T-helper 17 cell (primary cell): Measurements from ENCODE around the gene SYNGR1. TPM values are rescaled to one million over a fixed set of nuclear protein-coding genes. Genes with fewer than 3 reads are reported as not detected.
A peak's percentile ranks its signal among the peaks of the same experiment; 100 is the strongest.
"Not testable (repeated sequence)": the region's sequence is repeated elsewhere in the genome, so short reads cannot be mapped to it uniquely, and the experiment has no call there.

Experiments
- ATAC-seq: fragments of 150-1000 bp; cut with Tn5 transposase; 2 replicates; pipeline ENCODE4 v1.10.0; 2021; ENCODE audit warnings: mild to moderate bottlenecking, moderate library complexity
- DNase-seq, 3 donors: peaks; one replicate each; pipeline versions ENCODE4 v3.0.0 to v3.0.0-alpha.2; 2020 to 2021
- H3K9me3 ChIP-seq: one replicate; pipeline ENCODE4 v1.7.0; 2013; ENCODE audit warnings: low read length, mild to moderate bottlenecking; ENCODE audit not compliant: control insufficient read depth, poor library complexity, severe bottlenecking
- H3K27ac Mint-ChIP-seq: one replicate; pipeline ENCODE4 v1.8.0; 2022; ENCODE audit warnings: mild to moderate bottlenecking, moderate library complexity, mixed read lengths
- H3K27me3 Mint-ChIP-seq: one replicate; pipeline ENCODE4 v1.8.0; 2022; ENCODE audit warnings: mixed read lengths
- H3K36me3 Mint-ChIP-seq: one replicate; pipeline ENCODE4 v1.8.0; 2022; ENCODE audit warnings: low read depth, mixed read lengths
- H3K4me1 Mint-ChIP-seq: one replicate; pipeline ENCODE4 v1.8.0; 2022; ENCODE audit warnings: mild to moderate bottlenecking, mixed read lengths
- H3K4me3 Mint-ChIP-seq: one replicate; pipeline ENCODE4 v1.8.0; 2022; ENCODE audit warnings: mild to moderate bottlenecking, moderate library complexity, mixed read lengths
- total RNA-seq, 4 donors: library from RNA in 2 of 4; stranded (reverse) in 2 of 4; gene quantifications; one replicate each; pipeline ENCODE4 v1.2.3 and lab custom pipeline; 2022 to 2026

SYNGR1 gene
- total RNA-seq, 2 donors from 2014 or later: 0.47 to 1.1 TPM

DNA sequence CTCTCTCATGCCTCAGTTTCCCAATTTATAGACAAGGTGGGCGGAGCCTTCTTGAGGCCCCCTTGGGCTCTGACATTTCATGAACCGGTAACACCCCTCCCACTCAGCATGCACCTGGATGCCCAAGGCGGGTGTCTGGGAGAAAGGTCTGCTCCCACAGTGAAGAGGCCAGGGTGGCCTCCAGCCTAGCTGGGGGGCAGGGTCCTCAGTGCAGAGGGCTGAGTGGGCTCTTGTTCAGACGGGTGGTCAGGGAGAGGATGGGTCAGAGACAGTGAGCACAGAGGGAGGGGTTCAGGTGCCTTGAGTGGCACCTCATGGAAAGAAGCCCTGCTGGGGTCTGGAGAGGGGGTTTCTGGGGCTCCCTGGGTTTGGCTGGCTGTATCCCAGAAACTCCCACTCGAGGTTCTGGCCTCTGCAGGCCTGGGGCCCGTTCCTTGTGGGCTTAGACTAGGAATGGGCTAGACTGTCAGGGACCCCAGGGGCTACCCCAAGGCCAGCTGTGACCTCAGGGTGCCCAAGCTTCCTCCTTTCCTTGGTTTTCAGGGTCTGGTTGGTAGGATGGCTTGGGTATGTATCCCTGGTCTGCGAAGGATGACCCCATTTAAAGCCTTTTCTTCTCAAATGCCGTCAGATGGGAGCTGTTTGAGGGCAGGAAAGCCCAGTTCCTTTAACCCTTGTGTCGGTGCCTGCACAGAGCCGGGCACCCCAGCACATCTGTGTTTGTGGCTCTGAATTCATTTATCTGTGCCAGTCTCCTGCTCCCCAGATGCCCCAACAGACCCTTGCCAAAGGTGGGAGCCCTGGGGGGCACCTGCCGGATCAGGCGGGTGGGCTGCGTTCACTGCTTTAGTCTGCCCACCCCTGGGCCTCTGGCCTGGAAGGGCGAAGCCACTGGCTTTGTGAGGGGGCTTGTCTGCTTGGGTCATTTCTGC is 1.2 kb downstream of the SYNGR1 start:
- H3K27me3 Mint-ChIP-seq: peaks cover 32% of the 10 kb centered on the region
- DNase-seq: no peak
- H3K4me1 Mint-ChIP-seq: peaks cover 4% of the 10 kb centered on the region
- peak overlapping the region; percentile 79 for H3K4me3 Mint-ChIP-seq
- no peak overlapping the region for H3K27ac Mint-ChIP-seq
- ATAC-seq: no peak
- no peaks in the 10 kb centered on the region for H3K36me3 Mint-ChIP-seq
- H3K9me3 ChIP-seq: no peaks in the 10 kb centered on the region

GRCh38 chr22:39351689-39352214 is 2.0 kb downstream of the SYNGR1 start:
- H3K9me3 ChIP-seq: no peaks in the 10 kb centered on the region
- H3K4me3 Mint-ChIP-seq: no peak overlapping the region
- no peak for DNase-seq
- no peak overlapping the region for H3K27ac Mint-ChIP-seq
- peaks cover 30% of the 10 kb centered on the region for H3K27me3 Mint-ChIP-seq
- peak; percentile 35 for ATAC-seq
- H3K4me1 Mint-ChIP-seq: peaks cover 4% of the 10 kb centered on the region
- H3K36me3 Mint-ChIP-seq: peaks cover 2% of the 10 kb centered on the region

GRCh38 chr22:39352306-39352891 is 2.6 kb downstream of the SYNGR1 start:
- Mint-ChIP-seq H3K27me3 (peaks cover 30% of the 10 kb centered on the region), H3K36me3 (peaks cover 2% of the 10 kb centered on the region), H3K27ac (no peak overlapping the region), H3K4me3 (no peak overlapping the region), H3K4me1 (peaks cover 4% of the 10 kb centered on the region)
- ATAC-seq (no peak), DNase-seq (no peak)
- H3K9me3 ChIP-seq: no peaks in the 10 kb centered on the region

DNA sequence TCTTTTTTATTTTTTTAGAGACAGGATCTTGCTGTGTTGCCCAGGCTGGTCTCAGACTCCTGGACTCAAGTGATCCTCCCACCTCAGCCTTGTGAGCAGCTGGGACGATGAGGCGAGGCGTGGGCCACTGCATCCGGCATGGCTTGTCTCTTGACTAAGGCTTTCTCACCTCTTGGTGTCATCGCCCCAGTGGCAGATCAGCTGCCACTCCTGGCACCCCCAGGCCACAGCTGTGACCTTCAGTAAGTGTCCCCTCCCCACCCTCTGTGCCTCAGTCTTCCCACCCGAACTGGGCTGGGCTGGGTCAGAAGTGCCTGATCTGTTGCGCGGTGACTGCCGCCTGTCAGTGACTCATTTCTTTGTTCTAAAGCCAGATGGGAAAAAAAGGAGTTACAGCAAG is 3.6 kb downstream of the SYNGR1 start:
- peaks cover 4% of the 10 kb centered on the region for H3K4me1 Mint-ChIP-seq
- ATAC-seq (no peak), DNase-seq (no peak)
- H3K27ac Mint-ChIP-seq: no peak overlapping the region
- H3K4me3 Mint-ChIP-seq: no peak overlapping the region
- H3K36me3 Mint-ChIP-seq: peaks cover 2% of the 10 kb centered on the region
- peaks cover 30% of the 10 kb centered on the region for H3K27me3 Mint-ChIP-seq
- no peaks in the 10 kb centered on the region for H3K9me3 ChIP-seq

GRCh38 chr22:39355080-39355479 is 5.3 kb downstream of the SYNGR1 start:
- H3K9me3 ChIP-seq: no peaks in the 10 kb centered on the region
- H3K4me1 Mint-ChIP-seq: no peaks in the 10 kb centered on the region
- H3K4me3 Mint-ChIP-seq: no peak overlapping the region
- H3K27ac Mint-ChIP-seq: no peak overlapping the region
- DNase-seq (no peak), ATAC-seq (no peak)
- peaks cover 2% of the 10 kb centered on the region for H3K36me3 Mint-ChIP-seq
- peaks cover 22% of the 10 kb centered on the region for H3K27me3 Mint-ChIP-seq

- not testable (repeated sequence) for ATAC-seq, H3K4me1 Mint-ChIP-seq, H3K36me3 Mint-ChIP-seq, H3K4me3 Mint-ChIP-seq, H3K27ac Mint-ChIP-seq, DNase-seq, H3K9me3 ChIP-seq
- H3K27me3 Mint-ChIP-seq: peaks cover 17% of the 10 kb centered on the region
Measured at GRCh38 chr22:39355805-39356204, 6.0 kb downstream of the SYNGR1 start.

DNA sequence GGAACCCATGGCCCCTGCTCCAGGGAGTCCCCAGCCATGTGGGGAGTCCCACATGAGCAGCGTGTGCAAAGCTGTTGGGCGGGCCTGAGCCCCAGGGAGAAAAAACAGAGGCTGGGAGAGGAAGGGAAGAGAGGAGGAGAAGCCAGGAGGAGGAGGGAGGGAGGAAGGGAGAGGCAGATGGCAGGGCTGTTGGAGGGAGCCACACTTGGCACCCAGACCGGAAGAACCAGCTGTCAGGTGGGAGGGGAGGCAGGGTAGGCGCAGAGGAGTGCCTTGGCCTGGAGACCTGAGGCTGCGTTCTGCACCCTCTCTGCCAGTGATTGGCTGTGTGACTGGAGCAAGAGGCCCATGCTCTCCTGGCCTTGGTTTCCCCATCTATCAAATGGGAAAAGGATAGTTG is 6.7 kb downstream of the SYNGR1 start:
- H3K4me1 Mint-ChIP-seq: no peaks in the 10 kb centered on the region
- no peaks in the 10 kb centered on the region for H3K9me3 ChIP-seq
- DNase-seq (no peak), ATAC-seq (no peak)
- peaks cover 2% of the 10 kb centered on the region for H3K36me3 Mint-ChIP-seq
- no peak overlapping the region for H3K4me3 Mint-ChIP-seq
- H3K27ac Mint-ChIP-seq: no peak overlapping the region
- H3K27me3 Mint-ChIP-seq: peaks cover 10% of the 10 kb centered on the region

- DNase-seq, H3K4me3 Mint-ChIP-seq, H3K4me1 Mint-ChIP-seq, H3K27ac Mint-ChIP-seq, H3K9me3 ChIP-seq, H3K36me3 Mint-ChIP-seq, H3K27me3 Mint-ChIP-seq, ATAC-seq: not testable (repeated sequence)
Measured at GRCh38 chr22:39357110-39358108, 7.6 kb downstream of the SYNGR1 start.

DNA sequence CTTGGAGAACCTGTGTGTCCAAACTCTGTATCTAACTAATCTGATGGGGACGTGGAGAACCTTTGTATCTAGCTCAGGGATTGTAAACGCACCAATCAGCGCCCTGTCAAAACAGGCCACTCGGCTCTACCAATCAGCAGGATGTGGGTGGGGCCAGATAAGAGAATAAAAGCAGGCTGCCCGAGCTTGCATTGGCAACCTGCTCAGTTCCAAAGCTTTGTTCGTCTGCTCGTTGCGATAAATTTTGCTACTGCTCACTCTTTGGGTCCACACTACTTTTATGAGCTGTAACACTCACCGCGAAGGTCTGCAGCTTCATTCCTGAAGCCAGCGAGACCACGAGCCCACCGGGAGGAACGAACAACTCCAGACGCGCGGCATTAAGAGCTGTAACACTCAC is 8.4 kb downstream of the SYNGR1 start:
- H3K27ac Mint-ChIP-seq, H3K4me1 Mint-ChIP-seq, H3K27me3 Mint-ChIP-seq, DNase-seq, ATAC-seq, H3K9me3 ChIP-seq, H3K36me3 Mint-ChIP-seq, H3K4me3 Mint-ChIP-seq: not testable (repeated sequence)

- DNase-seq (no peak), ATAC-seq (no peak)
- Mint-ChIP-seq H3K4me1 (peaks cover 4% of the 10 kb centered on the region), H3K27ac (no peak overlapping the region), H3K27me3 (peaks cover 4% of the 10 kb centered on the region), H3K4me3 (peak overlapping the region; percentile 36), H3K36me3 (peaks cover 2% of the 10 kb centered on the region)
- H3K9me3 ChIP-seq: no peaks in the 10 kb centered on the region
Measured at GRCh38 chr22:39359659-39360195, 9.9 kb downstream of the SYNGR1 start.

DNA sequence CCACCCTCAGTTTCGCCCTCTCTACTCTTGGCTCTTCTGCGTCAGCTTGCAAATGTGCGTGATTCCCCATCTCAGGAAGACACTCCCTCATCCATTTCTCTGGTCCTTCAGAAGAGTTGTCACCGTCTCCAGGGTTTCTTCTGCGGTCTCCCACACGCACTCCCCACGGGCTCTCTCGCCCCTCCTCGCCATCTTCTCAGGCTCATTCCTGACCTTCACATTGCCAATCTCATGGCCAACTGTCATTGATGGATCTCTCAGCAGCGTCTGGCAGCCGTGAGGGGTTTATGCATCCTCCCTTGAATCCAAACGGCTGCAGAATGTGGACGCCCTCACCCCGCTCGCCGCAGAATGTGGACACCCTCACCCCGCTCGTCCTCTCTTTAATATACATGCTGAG is 10.5 kb downstream of the SYNGR1 start:
- no peak for ATAC-seq
- Mint-ChIP-seq H3K4me3 (no peak overlapping the region), H3K27ac (no peak overlapping the region)

GRCh38 chr22:39360674-39361413 is 11.1 kb downstream of the SYNGR1 start:
- peaks cover 2% of the 10 kb centered on the region for H3K36me3 Mint-ChIP-seq
- ATAC-seq: no peak
- DNase-seq: no peak
- peaks cover 4% of the 10 kb centered on the region for H3K27me3 Mint-ChIP-seq
- H3K4me3 Mint-ChIP-seq: no peak overlapping the region
- H3K9me3 ChIP-seq: no peaks in the 10 kb centered on the region
- peaks cover 8% of the 10 kb centered on the region for H3K4me1 Mint-ChIP-seq
- no peak overlapping the region for H3K27ac Mint-ChIP-seq

More for the DNA sequence above, 10.5 kb downstream of the SYNGR1 start:
- Mint-ChIP-seq H3K4me1 (peaks cover 8% of the 10 kb centered on the region), H3K36me3 (peaks cover 2% of the 10 kb centered on the region), H3K27me3 (peaks cover 4% of the 10 kb centered on the region)
- DNase-seq: no peak
- no peaks in the 10 kb centered on the region for H3K9me3 ChIP-seq
